Renal cortex interstitium (tissue), 11 donors: ENCODE results near the gene URAD. TPM values are rescaled to one million over a fixed set of nuclear protein-coding genes. Genes with fewer than 3 reads are reported as not detected.

Source experiments
- DNase-seq, 11 donors: peaks; one replicate each; pipeline ENCODE4 v3.0.0-alpha.2; 2013; ENCODE audit warnings: low read depth in 9 of 11, low spot score in 4 of 11; ENCODE audit errors: extremely low read depth in 1 of 11
- polyA plus RNA-seq, 3 donors: library from polyadenylated mRNA; unstranded; fragments of 120-200 nt; gene quantifications; one replicate each; pipeline ENCODE4 v1.2.1, GENCODE V29; 2013; ENCODE audit not compliant: insufficient read length in 3 of 3

URAD gene
- polyA plus RNA-seq, 3 donors, result not detected

- DNase-seq, result no peak
These were observed 59.4 kb downstream of the URAD start for GRCh38 chr13:27928805-27929753.

DNA sequence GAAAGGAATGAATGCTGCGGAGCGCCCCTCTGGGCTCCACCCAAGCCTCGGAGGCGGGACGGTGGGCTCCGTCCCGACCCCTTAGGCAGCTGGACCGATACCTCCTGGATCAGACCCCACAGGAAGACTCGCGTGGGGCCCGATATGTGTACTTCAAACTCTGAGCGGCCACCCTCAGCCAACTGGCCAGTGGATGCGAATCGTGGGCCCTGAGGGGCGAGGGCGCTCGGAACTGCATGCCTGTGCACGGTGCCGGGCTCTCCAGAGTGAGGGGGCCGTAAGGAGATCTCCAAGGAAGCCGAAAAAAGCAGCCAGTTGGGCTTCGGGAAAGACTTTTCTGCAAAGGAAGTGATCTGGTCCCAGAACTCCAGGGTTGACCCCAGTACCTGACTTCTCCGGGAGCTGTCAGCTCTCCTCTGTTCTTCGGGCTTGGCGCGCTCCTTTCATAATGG is 60.1 kb downstream of the URAD start:
- no peak for DNase-seq

Other genes starting within 250 kb of the URAD start
- not detected for gene GSX1, start 196.2 kb downstream of the URAD start, polyA plus RNA-seq
- gene PDX1, start 68.7 kb downstream of the URAD start, polyA plus RNA-seq, result not detected
- gene CDX2, start 19.4 kb downstream of the URAD start, polyA plus RNA-seq, result not detected
- under 1 TPM; 0.19 to 0.35 (median 0.22) TPM for gene FLT3, start 111.9 kb upstream of the URAD start, polyA plus RNA-seq
- gene PAN3, start 149.9 kb upstream of the URAD start, polyA plus RNA-seq, result 10 to 100 TPM; 44.8 to 62.1 (median 56.9) TPM